Activated naive CD8-positive, alpha-beta T cell treated with anti-CD3 and anti-CD28 coated beads for 36 hours (primary cell): Measurements from ENCODE around the gene EPPIN. TPM values are rescaled to one million over a fixed set of nuclear protein-coding genes. Genes with fewer than 3 reads are reported as not detected.

Source experiments
- DNase-seq: peaks from one replicate; pipeline ENCODE4 v3.0.0; 2021
- H3K27ac Mint-ChIP-seq: one replicate; pipeline ENCODE4 v1.8.0; 2022; ENCODE audit warnings: mild to moderate bottlenecking, moderate library complexity, mixed read lengths
- H3K27me3 Mint-ChIP-seq: one replicate; pipeline ENCODE4 v1.8.0; 2022; ENCODE audit warnings: mild to moderate bottlenecking, mixed read lengths
- H3K36me3 Mint-ChIP-seq: one replicate; pipeline ENCODE4 v1.8.0; 2021; ENCODE audit warnings: mild to moderate bottlenecking, mixed read lengths
- H3K4me1 Mint-ChIP-seq: one replicate; pipeline ENCODE4 v1.8.0; 2021; ENCODE audit warnings: mixed read lengths
- H3K4me3 Mint-ChIP-seq: one replicate; pipeline ENCODE4 v1.8.0; 2022; ENCODE audit warnings: mild to moderate bottlenecking, moderate library complexity, mixed read lengths
- H3K9me3 Mint-ChIP-seq: one replicate; pipeline ENCODE4 v1.8.0; 2022; ENCODE audit warnings: mixed read lengths
- total RNA-seq, 2 experiments: library from RNA; stranded (reverse); gene quantifications; one replicate each; pipeline ENCODE4 v1.2.3, GENCODE V29; 2021

The EPPIN gene
- total RNA-seq, 2 experiments from 2014 or later, result not detected

DNA sequence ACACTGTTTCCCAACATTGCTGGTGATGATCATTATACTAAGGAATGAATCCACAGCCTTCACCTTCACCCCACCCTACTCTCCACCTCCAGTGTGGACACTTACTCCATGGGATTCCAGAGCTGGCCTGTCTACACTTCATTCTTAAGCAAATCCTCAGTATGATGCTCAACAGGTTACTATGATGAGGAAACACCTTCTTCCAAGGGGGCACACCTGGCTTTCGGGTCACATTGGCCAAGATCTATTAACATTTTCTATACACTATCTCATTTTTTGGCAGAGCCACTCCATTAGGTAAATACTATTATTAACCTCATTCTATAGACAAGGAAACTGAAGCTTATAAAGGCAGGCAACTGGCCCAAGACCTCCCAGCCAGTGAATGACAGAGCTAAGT is 8.0 kb upstream of the EPPIN start:
- Mint-ChIP-seq H3K4me3 (no peak overlapping the region), H3K36me3 (no peaks in the 10 kb centered on the region), H3K27ac (no peak overlapping the region), H3K4me1 (no peaks in the 10 kb centered on the region), H3K27me3 (peaks cover 16% of the 10 kb centered on the region), H3K9me3 (no peaks in the 10 kb centered on the region)
- DNase-seq, result no peak

DNA sequence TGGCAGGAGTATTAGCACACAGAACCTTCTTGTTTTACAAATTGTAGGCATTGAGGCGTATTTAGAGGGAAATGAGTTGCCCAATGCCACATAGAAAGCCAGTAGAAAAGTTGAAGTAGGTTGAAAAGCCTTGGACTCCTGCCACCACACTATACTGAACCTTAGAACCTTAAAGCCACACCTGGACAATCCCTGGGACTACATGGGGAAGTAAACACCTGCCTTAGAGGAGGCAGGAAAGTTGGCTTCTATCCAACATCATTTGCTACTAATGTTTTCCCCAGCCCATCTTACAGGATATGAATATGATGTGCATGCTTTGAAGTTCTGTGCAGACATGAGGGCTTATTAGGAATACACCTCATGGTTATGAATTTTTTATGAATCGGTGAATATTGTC is 5.3 kb upstream of the EPPIN start:
- Mint-ChIP-seq H3K27me3 (peaks cover 16% of the 10 kb centered on the region), H3K9me3 (no peaks in the 10 kb centered on the region), H3K4me3 (no peak overlapping the region)

DNA sequence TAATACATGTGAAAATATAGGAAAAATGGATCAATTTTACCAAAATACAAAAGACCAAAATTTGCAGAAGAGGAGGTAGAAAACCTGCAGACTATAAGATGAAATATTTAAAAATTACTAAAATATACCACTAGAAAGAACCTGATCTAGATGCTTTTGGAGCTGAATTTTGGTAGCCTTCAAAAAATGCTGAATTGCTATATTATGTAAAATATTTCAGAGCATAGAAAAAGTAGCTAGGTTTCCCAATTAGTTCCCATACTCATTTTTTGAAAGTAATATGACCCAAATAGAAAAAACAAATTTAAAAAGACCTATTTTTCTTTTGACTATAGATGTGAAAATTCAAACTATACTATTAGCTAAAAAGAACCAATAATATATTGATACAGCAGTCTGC is 3.6 kb upstream of the EPPIN start:
- H3K27ac Mint-ChIP-seq, result no peak overlapping the region
- H3K9me3 Mint-ChIP-seq, result no peaks in the 10 kb centered on the region
- DNase-seq, result no peak
- H3K4me3 Mint-ChIP-seq, result no peak overlapping the region
- H3K27me3 Mint-ChIP-seq, result peaks cover 16% of the 10 kb centered on the region
- no peaks in the 10 kb centered on the region for H3K4me1 Mint-ChIP-seq
- H3K36me3 Mint-ChIP-seq, result no peaks in the 10 kb centered on the region

More for the DNA sequence above, 5.3 kb upstream of the EPPIN start:
- no peaks in the 10 kb centered on the region for H3K36me3 Mint-ChIP-seq
- no peaks in the 10 kb centered on the region for H3K4me1 Mint-ChIP-seq
- no peak overlapping the region for H3K27ac Mint-ChIP-seq
- DNase-seq, result no peak

DNA sequence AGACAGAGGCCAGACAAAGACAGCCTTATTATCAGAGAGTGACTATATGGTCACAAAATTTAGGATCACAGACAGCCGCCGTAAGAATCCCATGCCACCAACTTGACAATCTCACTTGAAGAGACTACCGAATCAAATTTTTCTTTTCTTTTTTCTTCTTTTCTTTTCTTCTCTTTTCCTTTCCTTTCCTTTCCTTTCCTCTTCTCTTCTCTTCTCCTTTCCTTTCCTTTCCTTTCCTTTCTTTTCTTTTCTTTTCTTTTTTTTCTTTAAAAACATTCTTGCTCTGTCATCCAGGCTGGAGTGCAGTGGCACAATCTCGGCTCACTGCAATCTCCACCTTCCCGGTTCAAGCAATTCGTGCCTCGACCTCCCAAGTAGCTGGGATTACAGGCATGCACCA is 1.2 kb upstream of the EPPIN start:
- Mint-ChIP-seq H3K27ac (no peak overlapping the region), H3K36me3 (no peaks in the 10 kb centered on the region), H3K9me3 (no peaks in the 10 kb centered on the region), H3K27me3 (peaks cover 24% of the 10 kb centered on the region), H3K4me3 (no peak overlapping the region), H3K4me1 (no peaks in the 10 kb centered on the region)
- DNase-seq, result no peak

DNA sequence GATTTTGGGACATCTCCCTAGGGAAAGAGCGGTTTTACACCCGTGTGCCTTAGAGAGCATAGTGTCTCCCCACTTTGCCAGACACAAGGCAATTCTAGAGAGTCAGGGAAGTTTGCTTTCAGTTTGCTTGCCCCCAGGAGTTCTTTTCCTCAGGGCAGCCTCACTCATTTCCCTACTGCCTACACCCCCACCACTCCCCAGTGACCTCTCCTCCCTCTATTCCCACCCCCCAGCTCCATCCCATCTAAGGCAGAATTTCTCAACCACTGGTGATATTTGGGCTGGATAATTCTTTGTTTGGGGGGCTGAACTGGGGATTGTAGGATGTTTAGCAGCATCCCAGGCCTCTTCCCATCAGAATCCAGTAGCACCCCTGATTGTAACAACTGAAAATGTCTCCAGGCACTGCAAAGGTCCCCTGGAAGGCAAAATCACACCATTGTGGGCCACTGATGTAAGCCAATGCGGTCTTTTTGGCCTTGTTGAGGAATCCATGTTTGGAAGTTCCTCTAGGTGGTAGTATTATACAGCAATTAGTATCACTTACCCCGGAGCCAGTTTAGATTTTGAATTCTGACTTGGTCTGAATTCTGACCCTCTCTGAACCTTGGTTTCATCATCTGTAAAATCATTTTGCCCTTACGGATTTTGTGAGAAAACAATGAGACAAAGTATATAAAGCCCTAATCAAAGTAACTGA is 1.3 kb downstream of the EPPIN start:
- DNase-seq, result no peak
- Mint-ChIP-seq H3K4me3 (no peak overlapping the region), H3K4me1 (no peaks in the 10 kb centered on the region), H3K36me3 (no peaks in the 10 kb centered on the region), H3K27me3 (peaks cover 32% of the 10 kb centered on the region), H3K27ac (no peak overlapping the region), H3K9me3 (no peaks in the 10 kb centered on the region)

DNA sequence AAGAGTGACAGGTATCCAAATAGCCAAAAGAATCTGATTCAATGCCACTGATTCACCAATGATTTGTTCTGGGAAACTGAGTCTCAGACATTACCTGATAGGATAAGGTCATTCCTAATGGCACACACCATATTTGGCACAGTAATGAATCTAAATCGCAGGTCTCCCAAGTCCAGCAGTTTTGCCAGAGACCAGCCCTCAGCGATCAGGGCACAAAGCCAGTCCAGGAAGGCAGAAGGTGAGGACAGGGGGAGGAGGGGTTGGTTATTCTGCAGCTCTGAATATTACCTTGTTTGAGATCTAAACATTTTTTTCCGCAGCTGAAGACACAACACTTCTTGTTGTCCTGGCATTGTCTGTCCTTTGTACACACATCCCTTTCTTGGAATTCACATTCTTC is 1.9 kb downstream of the EPPIN start:
- no peaks in the 10 kb centered on the region for H3K9me3 Mint-ChIP-seq
- H3K27ac Mint-ChIP-seq, result no peak overlapping the region
- H3K27me3 Mint-ChIP-seq, result peaks cover 33% of the 10 kb centered on the region
- no peak for DNase-seq
- no peaks in the 10 kb centered on the region for H3K36me3 Mint-ChIP-seq
- H3K4me3 Mint-ChIP-seq, result no peak overlapping the region
- H3K4me1 Mint-ChIP-seq, result no peaks in the 10 kb centered on the region

DNA sequence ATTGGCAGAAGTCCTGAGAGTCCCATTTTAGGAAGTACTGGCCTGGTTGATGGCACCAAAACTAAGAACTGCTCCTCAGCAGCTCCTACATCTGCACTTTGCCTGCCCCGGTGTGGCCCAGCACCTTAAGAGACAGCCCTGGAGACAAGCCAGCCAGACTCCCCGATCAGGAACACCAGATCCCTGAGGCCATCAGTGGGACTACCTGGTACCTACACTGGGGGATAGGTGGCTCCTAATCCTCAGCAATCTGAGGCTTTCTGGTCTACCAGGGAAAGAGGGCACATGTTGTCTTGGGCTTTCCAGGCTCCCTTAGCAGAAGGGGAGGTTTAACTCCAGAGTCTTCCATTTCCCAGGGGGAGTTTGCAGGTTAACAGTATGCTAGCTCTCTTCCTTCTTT is 7.8 kb downstream of the EPPIN start, which contains the start of gene WFDC6:
TSS of gene WFDC6 (minus strand) at position 101 of the 400 bp plus-strand sequence. CDS start at position 26, 75 bp downstream.
- no peak for DNase-seq
- no peaks in the 10 kb centered on the region for H3K4me1 Mint-ChIP-seq
- H3K36me3 Mint-ChIP-seq, result no peaks in the 10 kb centered on the region
- H3K27ac Mint-ChIP-seq, result no peak within 1 kb of the TSS
- H3K4me3 Mint-ChIP-seq, result no peak within 1 kb of the TSS
- peaks cover 34% of the 10 kb centered on the region for H3K27me3 Mint-ChIP-seq
- no peaks in the 10 kb centered on the region for H3K9me3 Mint-ChIP-seq

DNA sequence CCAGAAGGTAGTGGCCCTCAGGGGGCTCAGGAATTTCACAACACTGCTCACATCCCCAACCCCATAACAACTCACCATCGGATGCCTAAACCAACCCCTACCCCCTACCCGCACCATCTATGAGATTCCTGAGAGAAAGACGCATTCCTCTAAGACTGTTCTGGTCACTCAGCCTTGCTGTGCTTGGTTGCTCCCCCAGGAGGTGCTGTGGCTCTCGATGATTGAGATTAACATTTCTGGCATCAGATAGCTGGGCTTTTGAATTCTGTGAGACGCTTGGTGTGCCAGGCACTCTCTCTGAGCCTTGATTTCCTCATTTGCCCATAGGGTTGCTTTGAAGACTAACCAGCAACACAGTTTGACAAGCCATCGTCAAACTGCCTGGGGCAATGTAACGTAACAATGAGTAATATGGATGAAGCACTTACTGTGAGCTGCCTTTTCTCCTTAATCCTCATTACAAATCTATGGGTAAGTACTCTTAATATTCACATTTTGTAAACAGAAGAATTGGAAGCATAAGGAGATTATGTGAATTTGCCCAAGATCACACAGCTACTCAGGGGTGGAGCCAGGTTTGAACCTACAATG is 8.9 kb downstream of the EPPIN start:
- H3K36me3 Mint-ChIP-seq, result no peaks in the 10 kb centered on the region

DNA sequence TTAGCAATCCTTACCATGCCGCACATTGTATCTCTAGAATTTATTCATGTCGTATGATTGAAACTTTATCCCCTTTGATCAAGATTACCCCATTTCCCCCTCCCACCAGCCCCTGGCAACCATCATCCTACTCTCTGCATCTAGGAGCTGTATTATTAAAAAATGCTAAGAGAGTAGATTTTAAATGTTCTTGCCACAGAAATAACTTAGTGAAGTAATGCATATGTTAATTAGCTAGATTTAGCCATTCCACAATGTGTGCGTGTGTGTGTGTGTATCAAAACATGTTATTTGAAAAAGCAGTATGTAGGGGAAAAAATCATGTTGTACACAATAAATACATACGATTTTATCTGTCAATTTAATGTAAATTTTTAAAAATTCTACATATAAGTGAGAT is 19.9 kb downstream of the EPPIN start:
- Mint-ChIP-seq H3K4me3 (no peak overlapping the region), H3K27ac (no peak overlapping the region), H3K4me1 (no peaks in the 10 kb centered on the region), H3K36me3 (no peaks in the 10 kb centered on the region), H3K27me3 (peaks cover 35% of the 10 kb centered on the region), H3K9me3 (no peaks in the 10 kb centered on the region)
- no peak for DNase-seq

More for the DNA sequence above, 8.9 kb downstream of the EPPIN start:
- Mint-ChIP-seq H3K9me3 (no peaks in the 10 kb centered on the region), H3K27me3 (peaks cover 33% of the 10 kb centered on the region), H3K4me3 (no peak overlapping the region), H3K27ac (no peak overlapping the region), H3K4me1 (no peaks in the 10 kb centered on the region)
- DNase-seq, result no peak

DNA sequence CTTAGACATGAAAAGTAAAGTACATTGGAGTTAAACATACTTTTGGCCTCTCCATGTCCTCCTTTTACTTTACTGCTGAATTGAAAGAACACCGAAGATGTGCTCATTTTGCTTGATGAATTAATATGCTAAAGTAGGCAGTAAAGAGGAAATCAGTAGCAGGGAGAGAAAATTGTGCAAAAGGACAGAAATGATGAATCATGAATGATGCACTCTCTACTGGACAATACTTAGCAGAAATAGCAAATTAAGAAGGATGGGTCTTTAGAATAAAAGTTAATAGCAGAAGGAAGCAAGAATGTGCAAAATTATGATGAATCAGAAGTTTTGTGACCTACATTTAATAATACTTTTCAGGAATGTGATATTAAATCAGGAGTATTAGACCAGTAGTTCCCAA is 23.4 kb downstream of the EPPIN start:
- H3K9me3 Mint-ChIP-seq, result no peaks in the 10 kb centered on the region
- no peaks in the 10 kb centered on the region for H3K36me3 Mint-ChIP-seq
- H3K27ac Mint-ChIP-seq, result no peak overlapping the region
- DNase-seq, result no peak
- no peak overlapping the region for H3K4me3 Mint-ChIP-seq
- no peaks in the 10 kb centered on the region for H3K4me1 Mint-ChIP-seq
- peaks cover 23% of the 10 kb centered on the region for H3K27me3 Mint-ChIP-seq

DNA sequence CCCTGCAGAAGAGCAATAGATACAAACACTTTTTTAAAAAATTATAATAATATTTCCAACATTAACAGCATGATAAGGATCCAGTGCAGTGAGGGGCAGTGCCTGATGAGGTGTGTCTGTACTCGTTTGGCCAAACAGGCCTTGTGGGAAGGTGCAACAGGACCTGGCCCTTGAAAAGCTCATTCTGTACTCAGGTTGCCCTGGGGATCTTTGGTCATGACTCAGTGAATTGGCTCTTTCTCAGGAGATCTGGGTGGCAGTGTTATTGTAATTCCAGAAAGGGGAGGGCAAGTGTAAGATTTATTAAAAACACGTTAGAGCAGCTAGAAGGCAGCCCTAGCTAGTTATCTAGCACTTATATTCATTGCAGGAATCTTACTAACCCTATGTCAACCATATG is 28.9 kb downstream of the EPPIN start:
- no peak overlapping the region for H3K27ac Mint-ChIP-seq
- no peaks in the 10 kb centered on the region for H3K4me1 Mint-ChIP-seq
- H3K4me3 Mint-ChIP-seq, result no peak overlapping the region
- H3K36me3 Mint-ChIP-seq, result no peaks in the 10 kb centered on the region
- no peaks in the 10 kb centered on the region for H3K9me3 Mint-ChIP-seq
- peaks cover 27% of the 10 kb centered on the region for H3K27me3 Mint-ChIP-seq
- no peak for DNase-seq

DNA sequence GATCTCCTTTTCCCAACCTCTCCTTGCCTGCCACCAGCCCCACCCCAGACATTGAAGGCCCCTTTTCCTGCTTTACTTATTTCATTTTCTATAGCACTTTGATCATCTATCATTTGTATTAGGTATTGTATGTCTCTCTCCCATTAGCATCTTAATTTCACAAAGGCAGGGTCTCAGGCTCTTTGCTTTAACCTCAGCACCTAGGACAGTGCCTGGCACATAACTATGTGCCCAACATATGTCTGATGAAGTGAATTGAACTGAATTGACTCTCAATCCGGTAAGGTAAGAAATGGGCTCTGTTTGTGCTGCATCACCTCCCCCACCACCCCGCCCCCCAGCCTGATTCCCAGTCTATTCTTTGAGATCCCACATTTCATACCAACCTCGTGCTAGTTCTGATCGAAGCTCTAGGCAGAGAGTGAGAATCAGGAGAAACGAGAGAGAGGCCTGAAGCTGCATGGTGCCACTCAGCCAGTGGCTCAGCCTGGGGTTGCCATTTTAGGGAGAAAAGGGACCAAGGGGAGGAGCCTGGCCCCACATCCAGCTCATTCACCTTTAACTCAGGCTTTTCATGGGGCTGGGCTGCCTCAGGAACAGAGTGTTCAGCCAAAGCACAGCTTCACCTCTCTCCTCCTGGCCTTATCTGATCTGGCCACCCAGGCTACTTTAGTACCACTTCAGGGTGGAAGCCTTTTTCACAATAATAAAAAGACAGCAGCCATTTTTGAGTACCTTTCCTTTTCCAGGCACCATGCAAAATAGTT is 31.9 kb downstream of the EPPIN start, which contains the start of gene SPINT3:
TSS of gene SPINT3 (minus strand) at position 476 of the 767 bp plus-strand sequence. CDS start at position 462, 14 bp downstream.
- H3K9me3 Mint-ChIP-seq, result no peaks in the 10 kb centered on the region
- no peaks in the 10 kb centered on the region for H3K4me1 Mint-ChIP-seq
- H3K36me3 Mint-ChIP-seq, result no peaks in the 10 kb centered on the region
- H3K27ac Mint-ChIP-seq, result no peak within 1 kb of the TSS
- peaks cover 38% of the 10 kb centered on the region for H3K27me3 Mint-ChIP-seq
- DNase-seq, result no peak
- no peak within 1 kb of the TSS for H3K4me3 Mint-ChIP-seq

DNA sequence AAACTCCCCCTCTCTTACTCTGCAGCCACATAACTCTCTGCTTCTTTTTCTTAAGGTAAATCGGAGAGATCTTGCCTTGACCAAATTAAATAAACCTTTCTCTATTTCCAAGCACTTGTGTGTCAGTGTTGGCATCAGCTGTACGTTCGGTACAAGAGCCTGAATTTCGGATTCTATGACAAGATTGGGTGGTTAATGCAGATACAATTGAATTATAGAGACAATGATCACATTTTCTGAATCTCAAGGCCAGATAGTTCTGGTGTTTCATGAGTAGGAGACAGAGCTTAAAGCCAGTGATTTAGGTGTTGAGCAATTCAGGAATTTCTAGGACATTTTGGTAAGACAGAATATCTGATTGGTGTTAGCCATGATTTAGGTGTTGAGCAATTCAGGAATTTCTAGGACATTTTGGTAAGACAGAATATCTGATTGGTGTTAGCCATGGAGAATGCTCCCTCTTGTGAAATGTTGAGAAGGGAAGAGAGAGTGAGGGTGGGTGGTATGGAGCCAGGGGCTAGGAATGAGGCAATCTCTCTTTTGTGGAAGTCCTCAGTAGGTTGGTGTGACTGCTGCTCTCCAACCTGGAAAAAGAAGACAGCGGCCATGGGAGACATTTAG is 36.8 kb downstream of the EPPIN start:
- Mint-ChIP-seq H3K27ac (no peak overlapping the region), H3K4me3 (no peak overlapping the region), H3K36me3 (no peaks in the 10 kb centered on the region), H3K4me1 (peaks cover 15% of the 10 kb centered on the region), H3K9me3 (no peaks in the 10 kb centered on the region), H3K27me3 (peaks cover 55% of the 10 kb centered on the region)
- DNase-seq, result no peak

DNA sequence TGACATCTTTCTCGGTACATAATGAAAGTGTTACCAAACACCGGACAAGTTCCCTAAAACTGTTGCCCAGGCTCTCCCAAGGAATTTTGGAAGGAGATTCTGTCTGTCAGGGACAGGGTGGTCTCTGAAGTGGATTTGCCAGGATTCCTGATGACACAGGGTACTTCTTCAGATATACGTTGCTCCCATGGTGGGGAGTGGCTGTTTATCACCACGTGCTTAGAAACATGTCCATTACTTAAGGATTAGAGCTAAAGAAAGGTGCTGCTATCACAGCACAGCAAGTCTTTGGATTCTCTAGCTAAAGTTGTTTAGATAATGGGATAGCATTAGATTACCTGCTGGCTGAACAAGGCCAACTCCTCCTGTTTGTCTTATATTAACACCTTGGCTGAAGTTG is 38.1 kb downstream of the EPPIN start:
- Mint-ChIP-seq H3K4me3 (no peak overlapping the region), H3K9me3 (no peaks in the 10 kb centered on the region), H3K27ac (no peak overlapping the region), H3K27me3 (peaks cover 59% of the 10 kb centered on the region), H3K36me3 (no peaks in the 10 kb centered on the region), H3K4me1 (peaks cover 15% of the 10 kb centered on the region)
- DNase-seq, result no peak
